HG03060 (cell line): ENCODE data around the gene SHKBP1.
"Not testable (repeated sequence)": the region's sequence is repeated elsewhere in the genome, so short reads cannot be mapped to it uniquely, and the experiment has no call there.

ENCODE experiments used
- ATAC-seq: cut with Tn5 transposase; IDR thresholded peaks from one replicate; pipeline ENCODE4 v1.9.1; 2021; ENCODE audit warnings: low read depth, moderate number of reproducible peaks; ENCODE audit not compliant: unreplicated experiment

The SHKBP1 gene

DNA sequence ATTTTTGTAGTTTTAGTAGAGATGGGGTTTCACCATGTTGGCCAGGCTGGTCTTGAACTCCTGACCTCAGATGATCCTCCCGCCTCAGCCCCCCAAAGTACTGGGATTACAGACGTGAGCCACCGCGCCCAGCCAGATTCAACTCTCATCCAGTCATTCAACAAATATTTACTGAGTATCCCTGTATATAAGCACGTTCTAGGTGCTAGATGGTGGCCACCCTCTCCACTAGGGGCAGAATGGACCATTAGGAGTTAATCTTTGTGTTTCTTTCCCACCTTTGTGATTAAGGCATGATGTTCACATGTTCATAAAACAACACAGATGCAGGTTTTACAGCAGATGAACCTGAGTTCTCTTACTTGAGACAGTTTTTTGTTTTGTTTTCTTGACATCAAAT, 7.3 kb downstream of the SHKBP1 start:
- ATAC-seq, result no peak

DNA sequence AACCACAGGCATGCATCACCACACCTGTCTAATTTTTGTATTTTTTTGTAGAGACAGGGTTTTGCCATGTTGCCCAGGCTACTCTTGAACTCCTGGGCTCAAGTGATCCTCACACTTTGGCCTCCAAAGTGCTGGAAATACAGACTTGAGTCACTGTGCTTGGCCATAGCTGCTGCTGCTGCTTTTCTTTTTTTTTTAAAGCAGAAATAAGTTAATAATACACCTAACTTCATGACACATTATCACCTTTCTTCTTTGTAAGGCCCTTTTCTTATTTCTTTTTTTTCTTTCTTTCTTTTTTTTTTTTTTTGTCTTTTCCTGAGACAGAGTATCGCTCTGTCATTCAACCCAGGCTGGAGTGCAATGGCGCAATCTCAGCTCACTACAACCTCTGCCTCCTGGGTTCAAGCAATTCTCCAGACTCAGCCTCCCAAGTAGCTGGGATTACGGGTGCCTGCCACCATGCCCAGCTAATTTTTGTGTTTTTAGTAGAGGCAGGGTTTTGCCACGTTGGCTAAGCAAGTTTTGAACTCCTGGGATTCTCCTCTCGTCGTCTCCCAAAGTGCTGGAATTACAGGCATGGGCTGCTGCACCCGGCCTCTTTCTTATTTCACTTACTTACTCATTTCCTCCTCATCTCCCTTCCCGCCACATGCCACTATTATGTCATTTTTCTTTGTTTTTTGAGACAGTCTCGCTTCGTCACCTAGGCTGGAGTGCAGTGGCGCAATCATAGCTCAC, 8.7 kb downstream of the SHKBP1 start:
- ATAC-seq, result no peak

DNA sequence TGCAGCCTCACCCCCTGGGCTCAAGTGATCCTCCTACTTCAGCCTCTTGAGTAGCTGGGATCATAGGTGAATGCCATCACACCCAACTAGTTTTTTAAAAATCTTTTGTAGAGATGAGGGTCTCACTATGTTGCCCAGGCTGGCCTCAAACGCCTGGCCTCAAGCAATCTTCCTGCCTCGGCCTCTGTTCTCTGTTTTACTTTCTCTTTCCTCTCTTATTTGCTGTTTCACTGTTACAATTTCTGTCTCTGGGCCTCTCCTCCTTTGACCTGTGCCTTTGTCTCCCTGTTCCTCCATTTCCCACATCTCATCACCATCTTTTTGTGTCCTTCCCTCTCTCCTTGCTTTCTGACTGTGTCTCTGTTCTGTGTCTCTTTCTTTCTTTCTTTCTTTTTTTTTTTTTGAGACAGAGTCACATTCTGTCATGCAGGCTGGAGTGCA, 9.3 kb downstream of the SHKBP1 start:
- ATAC-seq, result no peak

GRCh38 chr19:40586611-40587010, 9.9 kb downstream of the SHKBP1 start:
- no peak for ATAC-seq

- no peak for ATAC-seq
Measured at GRCh38 chr19:40588110-40588854, 11.6 kb downstream of the SHKBP1 start.

- no peak for ATAC-seq
Measured at GRCh38 chr19:40588926-40589569, 12.4 kb downstream of the SHKBP1 start.

- ATAC-seq, result no peak
Measured at GRCh38 chr19:40589591-40590429, 13.1 kb downstream of the SHKBP1 start.

DNA sequence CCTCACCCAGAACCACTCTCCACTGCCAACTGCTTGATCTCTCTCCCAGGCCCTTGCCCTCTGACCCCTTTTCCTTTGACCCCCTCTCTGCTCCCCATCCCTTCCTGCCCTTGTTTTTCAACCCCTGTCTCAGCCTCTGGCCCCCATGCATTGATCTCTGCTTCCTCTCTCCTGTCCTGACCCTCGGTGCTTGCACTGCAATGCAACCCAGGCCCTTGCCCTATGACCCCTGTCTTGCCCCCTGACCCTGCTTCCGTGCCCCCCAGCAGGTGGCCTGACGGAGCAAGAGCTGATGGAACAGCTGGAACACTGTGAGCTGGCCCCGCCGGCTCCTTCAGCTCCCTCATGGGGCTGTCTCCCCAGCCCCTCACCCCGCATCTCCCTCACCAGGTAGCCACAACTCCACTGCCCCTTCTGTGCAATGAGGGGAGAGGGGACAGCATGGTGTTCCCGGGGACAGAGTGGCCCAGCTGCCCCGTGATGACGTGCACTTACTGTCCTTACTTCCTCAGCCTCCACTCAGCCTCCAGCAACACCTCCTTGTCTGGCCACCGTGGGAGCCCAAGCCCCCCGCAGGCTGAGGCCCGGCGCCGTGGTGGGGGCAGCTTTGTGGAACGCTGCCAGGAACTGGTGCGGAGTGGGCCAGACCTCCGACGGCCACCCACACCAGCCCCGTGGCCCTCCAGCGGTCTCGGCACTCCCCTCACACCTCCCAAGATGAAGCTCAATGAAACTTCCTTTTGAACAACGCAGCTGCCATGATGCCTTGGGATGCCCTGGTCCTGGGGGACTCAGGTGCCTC, 14.0 kb downstream of the SHKBP1 start:
- ATAC-seq, result no peak

DNA sequence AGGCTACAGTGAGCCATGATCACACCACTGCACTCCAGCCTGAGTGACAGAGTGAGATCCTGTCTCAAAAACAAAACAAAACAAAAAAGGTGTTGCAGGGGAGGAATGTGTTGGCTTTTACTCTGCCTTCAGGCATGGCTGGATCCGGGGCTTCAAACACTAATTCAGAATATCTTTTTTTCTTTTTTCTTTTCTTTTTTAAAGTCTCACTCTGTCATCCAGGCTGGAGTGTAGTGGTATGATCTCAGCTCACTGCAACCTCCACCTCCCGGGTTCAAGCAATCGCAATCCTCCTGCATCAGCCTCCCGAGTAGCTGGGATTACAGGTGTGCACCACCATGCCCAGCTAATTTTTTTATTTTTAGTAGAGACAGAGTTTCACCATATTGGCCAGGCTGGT, 15.1 kb downstream of the SHKBP1 start:
- ATAC-seq, result not testable (repeated sequence)

GRCh38 chr19:40592170-40592569, 15.5 kb downstream of the SHKBP1 start:
- ATAC-seq, result no peak

- ATAC-seq, result no peak
Measured at GRCh38 chr19:40594255-40594654, 17.6 kb downstream of the SHKBP1 start.

DNA sequence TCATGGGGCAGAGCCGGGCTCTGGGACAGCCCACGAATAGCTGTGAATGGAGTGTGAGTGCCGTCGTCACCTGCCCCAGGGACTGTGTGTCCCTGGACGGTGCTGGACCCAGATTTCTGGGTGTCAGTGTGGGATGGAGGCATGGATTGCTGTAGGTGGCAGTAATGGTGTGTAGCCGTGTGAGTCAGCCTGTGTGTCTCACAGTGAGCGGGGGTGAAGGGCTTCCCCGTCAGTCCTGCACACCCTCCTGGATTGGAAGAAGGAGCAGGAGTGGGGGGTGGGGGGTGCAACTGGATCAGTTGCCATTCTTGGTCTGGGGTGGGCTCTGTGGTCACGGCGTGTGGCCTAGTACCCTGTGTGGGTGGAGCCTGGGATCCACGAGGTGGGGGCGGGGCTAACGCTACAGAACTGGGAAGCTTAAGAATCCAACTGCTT, 18.0 kb downstream of the SHKBP1 start:
- no peak for ATAC-seq

DNA sequence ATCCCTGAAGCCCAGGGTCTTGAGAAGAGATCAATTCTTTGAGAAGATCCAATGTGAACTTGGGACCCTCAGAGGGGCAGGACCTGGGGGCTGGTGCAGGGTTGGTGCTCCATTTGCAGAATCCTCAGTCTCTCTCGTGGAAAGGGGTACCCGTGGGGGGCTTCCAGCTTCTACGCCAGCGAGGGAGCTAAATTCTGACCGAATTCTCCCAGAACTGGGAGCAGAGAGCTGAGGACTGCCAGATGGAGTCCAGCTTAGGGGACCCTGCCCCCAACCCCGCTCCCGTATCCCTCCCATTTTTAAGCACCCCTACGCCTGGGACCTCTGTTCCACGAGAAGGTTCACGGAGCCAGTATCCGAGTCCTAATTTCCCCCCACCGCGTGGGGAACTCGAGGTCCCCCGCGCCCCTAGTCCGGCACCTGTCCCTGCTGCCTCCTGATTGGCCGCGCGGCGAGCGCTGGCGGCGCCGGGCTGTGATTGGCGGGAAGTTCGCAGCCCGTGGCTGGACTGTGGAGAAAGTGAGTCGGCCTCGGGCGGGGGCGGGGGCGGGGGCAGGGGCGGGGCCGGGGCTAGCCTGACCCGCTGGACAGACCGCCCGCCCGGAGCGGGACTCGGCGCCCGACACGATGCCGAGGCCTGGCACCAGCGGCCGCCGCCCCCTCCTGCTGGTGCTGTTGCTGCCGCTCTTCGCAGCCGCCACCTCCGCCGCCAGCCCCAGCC, 20.1 kb downstream of the SHKBP1 start:
- no peak for ATAC-seq

DNA sequence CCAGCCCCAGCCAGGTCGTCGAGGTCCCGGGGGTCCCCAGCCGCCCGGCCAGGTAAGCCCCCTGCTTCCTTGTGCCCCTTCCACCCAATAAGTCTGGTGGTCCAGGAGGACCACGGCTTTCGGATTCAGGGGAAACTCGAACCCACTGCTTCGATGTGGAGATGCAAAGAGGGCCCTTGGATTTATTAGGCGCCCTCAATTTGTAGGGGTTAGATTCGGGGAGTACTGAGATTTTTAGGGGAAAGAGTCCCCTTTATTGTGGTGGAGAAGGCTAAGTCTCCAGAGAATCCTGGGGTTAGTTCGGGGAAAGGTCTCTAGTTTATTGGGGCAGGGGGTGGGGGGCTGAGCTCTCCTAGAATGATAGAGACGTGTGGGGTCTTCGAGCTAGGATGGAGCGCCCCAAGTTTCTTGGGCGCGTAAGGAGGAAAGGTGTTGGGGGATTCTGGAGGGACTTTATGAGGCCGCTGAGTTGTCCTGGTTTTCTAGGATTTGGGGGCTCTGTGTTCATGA, 20.7 kb downstream of the SHKBP1 start:
- no peak for ATAC-seq

DNA sequence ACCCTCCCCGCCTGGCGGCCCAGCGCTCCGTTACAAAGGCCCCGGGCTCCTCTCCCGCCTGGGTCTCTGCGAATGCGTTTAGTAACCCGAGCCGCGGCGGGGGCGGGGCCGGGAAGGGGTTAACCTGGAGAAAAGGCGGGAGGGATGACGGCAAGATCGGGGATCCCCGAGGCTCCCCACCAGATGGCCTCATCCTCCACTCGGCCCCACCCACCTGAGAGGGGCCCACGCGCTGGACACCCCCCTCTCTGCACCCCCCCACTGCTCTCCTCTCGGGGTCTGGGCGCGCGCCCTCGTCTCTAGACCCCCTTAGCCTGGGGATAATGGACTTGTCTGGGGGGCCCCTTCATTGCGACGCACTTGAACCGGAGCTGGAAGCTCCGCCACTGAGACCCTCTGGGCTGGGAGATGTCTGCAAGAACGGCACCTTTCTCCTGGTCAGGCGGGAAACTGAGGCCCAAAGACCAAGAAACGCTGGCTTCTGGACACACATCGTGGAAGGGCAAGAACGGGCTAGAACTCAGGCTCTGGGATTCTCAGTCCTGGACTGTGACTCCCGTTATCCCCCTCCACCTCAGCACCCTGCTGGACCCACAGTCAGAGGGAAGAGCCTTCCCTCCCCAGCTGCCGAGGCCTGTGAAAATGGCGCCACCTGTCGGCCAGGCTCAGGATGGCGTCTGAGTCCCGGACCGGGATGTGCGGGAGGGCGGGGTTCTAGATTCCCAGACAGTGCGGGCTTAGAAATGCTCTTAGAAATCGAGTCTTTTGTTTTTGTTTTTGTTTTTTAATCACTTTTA, 21.6 kb downstream of the SHKBP1 start:
- no peak for ATAC-seq

- no peak for ATAC-seq
Measured at GRCh38 chr19:40598918-40599307, 22.2 kb downstream of the SHKBP1 start.

DNA sequence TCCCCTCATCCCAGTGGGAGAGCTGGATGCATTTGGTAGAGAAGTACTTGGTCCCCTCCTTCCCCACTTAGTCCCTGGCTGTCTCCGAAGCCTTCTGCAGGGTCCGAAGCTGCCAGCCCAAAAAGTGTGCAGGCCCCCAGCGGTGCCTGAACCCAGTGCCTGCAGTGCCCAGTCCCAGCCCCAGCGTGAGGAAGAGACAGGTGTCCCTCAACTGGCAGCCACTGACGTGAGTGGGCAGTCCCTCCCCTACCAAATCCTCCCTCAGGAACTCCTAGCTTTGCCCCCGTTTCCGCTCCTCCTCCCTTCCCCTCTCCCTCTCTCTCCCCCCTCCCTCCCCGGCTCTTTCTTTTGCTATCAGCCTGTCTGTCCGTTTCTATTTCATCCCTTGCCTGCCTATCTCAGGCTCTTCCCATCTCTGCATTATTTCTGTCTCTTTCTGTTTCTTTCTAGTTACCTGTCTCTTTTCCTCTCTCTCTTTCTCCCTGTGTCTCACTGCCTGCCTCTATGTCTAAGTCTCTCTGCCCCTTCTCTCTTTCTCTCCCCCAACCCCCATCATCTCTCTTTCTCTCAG, 22.7 kb downstream of the SHKBP1 start:
- ATAC-seq, result no peak
